Karpas-422 (cell line): Measurements from ENCODE around the gene SLC22A1. TPM values are rescaled to one million over a fixed set of nuclear protein-coding genes. Genes with fewer than 3 reads are reported as not detected.

Experiments used
- DNase-seq: peaks from one replicate; pipeline ENCODE4 v3.0.0-alpha.2; 2015
- H2AFZ ChIP-seq: fragments of 200-600 bp; sonication (generic); 2 replicates; pipeline ENCODE4 v1.6.1; 2014; ENCODE audit warnings: antibody characterized with exemption, low read length, mixed read lengths
- H3K27ac ChIP-seq: fragments of 200-600 bp; sonication (generic); 2 replicates; pipeline ENCODE4 v1.5.1; 2014; ENCODE audit warnings: mild to moderate bottlenecking, low read length, moderate library complexity
- H3K27me3 ChIP-seq: fragments of 200-600 bp; sonication (generic); 2 replicates; pipeline ENCODE4 v1.6.1; 2014; ENCODE audit warnings: low read length, mixed read lengths
- H3K36me3 ChIP-seq: fragments of 200-600 bp; sonication (generic); 2 replicates; pipeline ENCODE4 v1.6.1; 2014; ENCODE audit warnings: low read length, mixed read lengths; ENCODE audit not compliant: insufficient read depth
- H3K4me1 ChIP-seq: fragments of 200-600 bp; sonication (generic); 2 replicates; pipeline ENCODE4 v1.6.1; 2014; ENCODE audit warnings: mild to moderate bottlenecking, low read length, mixed read lengths
- H3K4me2 ChIP-seq: fragments of 200-600 bp; sonication (generic); 2 replicates; pipeline ENCODE4 v1.6.1; 2014; ENCODE audit warnings: low read length, low read depth, mild to moderate bottlenecking; ENCODE audit not compliant: poor library complexity, severe bottlenecking
- H3K4me3 ChIP-seq: fragments of 200-600 bp; sonication (generic); 2 replicates; pipeline ENCODE4 v1.5.1; 2014; ENCODE audit warnings: mild to moderate bottlenecking, antibody characterized with exemption, low read length, mixed read lengths
- H3K79me2 ChIP-seq: fragments of 200-600 bp; sonication (generic); 2 replicates; pipeline ENCODE4 v1.6.1; 2014; ENCODE audit warnings: mild to moderate bottlenecking, low read length, mixed read lengths
- H3K9ac ChIP-seq: fragments of 200-600 bp; sonication (generic); 2 replicates; pipeline ENCODE4 v1.6.0; 2014; ENCODE audit warnings: low read length
- H3K9me2 ChIP-seq: fragments of 200-600 bp; sonication (generic), shearing (Covaris generic); replicated peaks from 2 replicates; pipeline ENCODE4 v1.6.0; 2014; ENCODE audit warnings: mild to moderate bottlenecking, low read length, moderate library complexity; ENCODE audit not compliant: insufficient read depth
- H3K9me3 ChIP-seq: fragments of 300-700, 200-600 bp; sonication (generic); 2 replicates; pipeline ENCODE4 v1.6.1; 2014; ENCODE audit warnings: low read length, mixed read lengths
- H4K20me1 ChIP-seq: fragments of 200-600 bp; sonication (generic); 2 replicates; pipeline ENCODE4 v1.6.1; 2014; ENCODE audit warnings: mild to moderate bottlenecking, antibody characterized with exemption, low read length, low read depth; ENCODE audit not compliant: insufficient read depth
- total RNA-seq: library from RNA; depleted of rRNA; stranded (reverse); fragments of >200 nt; shearing (Covaris generic); gene quantifications from 2 replicates; pipeline ENCODE4 v1.2.3, GENCODE V29; 2014; ENCODE audit warnings: low replicate concordance

SLC22A1 gene
- total RNA-seq, 1 experiment from 2014 or later: 0.78 TPM

DNA sequence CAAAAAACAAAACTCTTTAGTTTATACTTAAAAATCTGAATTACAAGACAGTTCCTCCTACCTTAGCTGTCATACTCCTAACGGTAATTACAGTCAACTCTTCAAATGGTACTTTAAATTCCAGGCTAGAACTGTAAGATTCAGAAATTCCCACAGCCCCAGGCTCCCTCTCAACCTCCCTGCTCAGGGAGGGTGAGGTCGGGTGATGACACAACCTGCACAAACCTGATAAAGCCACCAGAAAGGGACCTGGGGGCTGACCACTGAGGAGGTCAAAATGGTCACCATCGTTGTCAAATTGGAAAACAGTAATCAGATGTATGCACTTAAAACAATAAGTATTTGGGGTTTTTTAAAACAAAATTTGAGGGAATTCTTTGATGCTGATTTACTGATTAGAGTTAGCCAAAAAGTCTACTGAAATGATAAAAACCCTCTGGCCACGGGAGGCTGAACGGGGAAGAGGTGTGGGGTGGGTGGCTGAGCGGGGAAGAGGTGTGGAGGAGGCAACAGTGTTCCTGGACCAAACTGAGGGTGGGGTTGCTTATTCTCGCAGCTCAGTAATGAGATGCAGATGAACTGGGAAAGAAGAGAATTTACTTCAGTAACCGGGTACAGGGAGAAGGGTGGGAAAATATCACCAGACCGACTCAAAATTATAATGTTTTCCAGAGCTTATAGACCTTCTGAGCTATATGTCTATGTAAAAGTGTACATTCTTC lies 52.4 kb downstream of the SLC22A1 start:
- H3K9me3 ChIP-seq: no peaks in the 10 kb centered on the region
- no peaks in the 10 kb centered on the region for H3K27me3 ChIP-seq
- H2AFZ ChIP-seq: no peak overlapping the region
- no peaks in the 10 kb centered on the region for H4K20me1 ChIP-seq
- H3K79me2 ChIP-seq: no peaks in the 10 kb centered on the region
- H3K9ac ChIP-seq: no peak overlapping the region
- no peaks in the 10 kb centered on the region for H3K9me2 ChIP-seq
- H3K36me3 ChIP-seq: no peaks in the 10 kb centered on the region
- no peak overlapping the region for H3K27ac ChIP-seq
- H3K4me1 ChIP-seq: no peaks in the 10 kb centered on the region
- DNase-seq: no peak
- no peak overlapping the region for H3K4me2 ChIP-seq
- no peak overlapping the region for H3K4me3 ChIP-seq

DNA sequence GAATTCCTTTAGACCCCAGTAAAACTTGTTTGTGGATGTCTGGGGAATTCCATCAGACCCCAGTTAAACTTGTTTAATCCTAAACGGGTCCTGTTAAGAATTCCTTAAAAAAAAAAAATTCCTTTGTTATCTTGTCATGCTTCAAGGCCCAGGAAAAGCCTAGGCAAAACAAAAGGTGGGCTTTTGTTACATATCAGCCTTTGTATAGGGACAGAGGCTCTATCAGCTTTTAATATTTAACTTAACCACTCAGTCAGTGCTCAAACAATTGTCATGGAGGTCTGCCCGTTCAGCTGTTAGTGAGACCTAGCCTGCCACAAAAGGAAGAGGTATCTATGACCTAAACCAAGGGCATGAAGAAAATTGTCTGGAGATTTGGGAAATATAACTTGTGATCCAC lies 53.1 kb downstream of the SLC22A1 start:
- Histone ChIP-seq H3K36me3 (no peaks in the 10 kb centered on the region), H3K9ac (no peak overlapping the region), H4K20me1 (no peaks in the 10 kb centered on the region)

GRCh38 chr6:160177220-160177619 lies 55.6 kb downstream of the SLC22A1 start:
- no peak overlapping the region for H3K27ac ChIP-seq
- no peaks in the 10 kb centered on the region for H3K36me3 ChIP-seq
- H3K27me3 ChIP-seq: no peaks in the 10 kb centered on the region
- H3K9ac ChIP-seq: no peak overlapping the region
- no peaks in the 10 kb centered on the region for H3K9me2 ChIP-seq
- no peaks in the 10 kb centered on the region for H3K4me1 ChIP-seq
- no peaks in the 10 kb centered on the region for H3K79me2 ChIP-seq
- no peaks in the 10 kb centered on the region for H4K20me1 ChIP-seq
- DNase-seq: no peak
- H2AFZ ChIP-seq: no peak overlapping the region
- H3K4me3 ChIP-seq: no peak overlapping the region
- no peak overlapping the region for H3K4me2 ChIP-seq
- H3K9me3 ChIP-seq: no peaks in the 10 kb centered on the region

More for the DNA sequence above, 53.1 kb downstream of the SLC22A1 start:
- Histone ChIP-seq H3K4me3 (no peak overlapping the region), H3K27me3 (no peaks in the 10 kb centered on the region), H3K9me2 (no peaks in the 10 kb centered on the region), H3K9me3 (no peaks in the 10 kb centered on the region), H3K27ac (no peak overlapping the region), H3K4me2 (no peak overlapping the region), H3K79me2 (no peaks in the 10 kb centered on the region), H3K4me1 (no peaks in the 10 kb centered on the region), H2AFZ (no peak overlapping the region)
- no peak for DNase-seq

GRCh38 chr6:160178271-160178670 lies 56.7 kb downstream of the SLC22A1 start:
- H3K27me3 ChIP-seq: no peaks in the 10 kb centered on the region
- H3K4me3 ChIP-seq: no peak overlapping the region
- DNase-seq: no peak
- H2AFZ ChIP-seq: no peak overlapping the region
- no peaks in the 10 kb centered on the region for H3K79me2 ChIP-seq
- no peaks in the 10 kb centered on the region for H3K4me1 ChIP-seq
- no peak overlapping the region for H3K27ac ChIP-seq
- no peaks in the 10 kb centered on the region for H3K9me2 ChIP-seq
- no peaks in the 10 kb centered on the region for H4K20me1 ChIP-seq
- H3K4me2 ChIP-seq: no peak overlapping the region
- no peak overlapping the region for H3K9ac ChIP-seq
- H3K9me3 ChIP-seq: no peaks in the 10 kb centered on the region
- H3K36me3 ChIP-seq: no peaks in the 10 kb centered on the region

DNA sequence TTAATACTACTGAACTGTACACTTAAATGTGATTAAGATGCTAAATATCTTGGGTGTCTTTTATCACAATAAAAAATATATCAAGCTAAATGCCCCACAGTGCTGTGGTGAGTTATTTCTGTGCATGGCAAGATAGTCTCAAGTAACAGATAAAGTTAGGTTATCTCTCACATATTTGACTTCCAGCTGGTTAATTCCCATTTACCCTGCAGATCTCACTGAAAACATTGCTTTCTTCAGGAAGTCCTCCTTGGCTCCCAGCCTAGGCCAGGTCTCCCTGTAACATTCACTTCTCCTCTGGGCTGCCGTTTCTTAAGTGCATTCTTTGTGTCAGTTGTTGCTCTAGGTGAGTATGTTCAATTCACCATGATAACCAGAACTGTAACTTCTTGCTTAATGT lies 59.1 kb downstream of the SLC22A1 start:
- no peak for DNase-seq
- Histone ChIP-seq H3K79me2 (no peaks in the 10 kb centered on the region), H3K27me3 (no peaks in the 10 kb centered on the region), H3K4me2 (no peak overlapping the region), H4K20me1 (no peaks in the 10 kb centered on the region), H3K9ac (no peak overlapping the region), H3K4me1 (no peaks in the 10 kb centered on the region), H3K9me3 (no peaks in the 10 kb centered on the region), H2AFZ (no peak overlapping the region), H3K9me2 (no peaks in the 10 kb centered on the region), H3K4me3 (no peak overlapping the region), H3K36me3 (no peaks in the 10 kb centered on the region), H3K27ac (no peak overlapping the region)

DNA sequence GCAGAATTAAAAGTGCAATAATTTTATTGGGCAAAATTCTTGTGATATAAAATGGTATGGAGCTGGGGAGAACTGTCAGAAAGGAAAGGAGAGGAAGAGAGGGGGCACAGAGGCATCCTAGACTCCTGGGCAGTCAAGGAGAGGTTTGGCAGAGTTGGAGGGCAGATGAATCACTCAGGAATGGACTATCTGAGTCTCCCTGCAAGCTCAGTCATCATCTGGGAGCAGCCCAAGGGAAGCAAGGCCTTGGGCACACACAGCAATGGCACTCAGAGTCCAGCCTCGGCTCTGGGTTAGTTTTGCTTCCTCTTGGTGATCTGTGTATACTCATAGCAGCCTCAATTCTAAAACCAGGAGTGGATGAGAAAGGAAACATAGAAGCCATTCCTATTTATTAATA lies 67.2 kb downstream of the SLC22A1 start:
- Histone ChIP-seq H2AFZ (no peak overlapping the region), H3K4me2 (no peak overlapping the region), H3K9me3 (peaks cover 7% of the 10 kb centered on the region; the same call in 1 of the 2 replicates), H3K79me2 (no peaks in the 10 kb centered on the region), H3K4me3 (no peak overlapping the region), H3K9me2 (no peaks in the 10 kb centered on the region), H4K20me1 (no peaks in the 10 kb centered on the region), H3K4me1 (no peaks in the 10 kb centered on the region), H3K9ac (no peak overlapping the region), H3K27ac (no peak overlapping the region), H3K36me3 (no peaks in the 10 kb centered on the region), H3K27me3 (no peaks in the 10 kb centered on the region)
- no peak for DNase-seq

DNA sequence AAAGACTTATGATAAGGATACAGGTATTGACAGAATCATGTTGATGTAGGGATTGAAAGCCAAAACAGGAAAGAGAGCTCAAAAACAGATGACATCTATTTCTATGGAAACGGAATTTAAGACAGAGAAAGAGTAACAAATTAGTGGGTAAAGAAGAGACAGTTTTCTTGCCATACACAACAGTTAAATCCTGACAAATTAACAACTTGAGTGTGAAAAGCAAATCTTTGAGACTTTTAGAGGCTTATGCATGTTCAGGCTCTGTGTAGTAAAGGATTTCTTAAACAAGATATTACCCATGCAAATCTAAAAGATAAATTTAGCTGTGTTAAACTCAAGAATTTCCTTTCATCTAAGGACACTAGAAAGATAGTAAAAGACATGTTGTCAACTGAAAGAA lies 68.5 kb downstream of the SLC22A1 start:
- H3K27ac ChIP-seq: no peak overlapping the region
- H3K9ac ChIP-seq: no peak overlapping the region
- H3K9me2 ChIP-seq: no peaks in the 10 kb centered on the region
- no peaks in the 10 kb centered on the region for H3K27me3 ChIP-seq
- no peaks in the 10 kb centered on the region for H4K20me1 ChIP-seq
- no peak overlapping the region for H3K4me2 ChIP-seq
- H3K9me3 ChIP-seq: peaks cover 14% of the 10 kb centered on the region; the same call in 1 of the 2 replicates
- no peak overlapping the region for H3K4me3 ChIP-seq
- H3K36me3 ChIP-seq: no peaks in the 10 kb centered on the region
- no peaks in the 10 kb centered on the region for H3K79me2 ChIP-seq
- no peaks in the 10 kb centered on the region for H3K4me1 ChIP-seq
- DNase-seq: no peak
- H2AFZ ChIP-seq: no peak overlapping the region

- Histone ChIP-seq H3K9me2 (no peaks in the 10 kb centered on the region), H3K27me3 (no peaks in the 10 kb centered on the region), H3K4me2 (no peak overlapping the region), H3K4me1 (no peaks in the 10 kb centered on the region), H3K9me3 (peaks cover 14% of the 10 kb centered on the region; the same call in 1 of the 2 replicates), H3K9ac (no peak overlapping the region), H2AFZ (no peak overlapping the region), H3K79me2 (no peaks in the 10 kb centered on the region), H3K4me3 (no peak overlapping the region), H3K36me3 (no peaks in the 10 kb centered on the region), H3K27ac (no peak overlapping the region), H4K20me1 (no peaks in the 10 kb centered on the region)
- no peak for DNase-seq
Observed at GRCh38 chr6:160190973-160191372, 69.4 kb downstream of the SLC22A1 start.
